ENCODE measurements around the gene TMEM184B. TPM values are rescaled to one million over a fixed set of nuclear protein-coding genes. Genes with fewer than 3 reads are reported as not detected.

Gene TMEM184B
- total and polyA plus RNA-seq, 8 donors: 11.6 to 30.5 (median 18.6) TPM

GRCh38 chr22:38286915-38287669 is 14.3 kb upstream of the TMEM184B start:
- ATAC-seq (no peak), FAIRE-seq (no peak), DNase-seq (no peak)
- Histone ChIP-seq H3K27me3 (no peaks in the 10 kb centered on the region), H3K4me1 (peaks cover 0 to 7% (median 0%) of the 10 kb centered on the region in 3 donors), H3K27ac (no peak overlapping the region), H3K9me3 (no peaks in the 10 kb centered on the region), H3K36me3 (peaks cover 0 to 5% (median under 1%) of the 10 kb centered on the region in 3 donors), H3K4me3 (no peak overlapping the region)
- WGBS, 2 donors: 81 to 83% methylated on average over 11 of the region's 11 CpGs
- no peak for TF ChIP-seq CTCF (IDR thresholded peaks at IDR 0.05)
- intact Hi-C loops (cut with DNase I): no loop called here

GRCh38 chr22:38285018-38285417 is 12.2 kb upstream of the TMEM184B start:
- Histone ChIP-seq H3K4me1 (peaks cover 0 to 7% (median 0%) of the 10 kb centered on the region in 3 donors), H3K27me3 (no peaks in the 10 kb centered on the region), H3K4me3 (no peak overlapping the region), H3K9me3 (no peaks in the 10 kb centered on the region), H3K27ac (no peak overlapping the region), H3K36me3 (no peaks in the 10 kb centered on the region)
- WGBS, 2 donors: 74 to 77% methylated on average over 8 of the region's 8 CpGs
- ATAC-seq (no peak), DNase-seq (no peak), FAIRE-seq (no peak)
- intact Hi-C loops (cut with DNase I): no loop called here
- no peak for TF ChIP-seq CTCF (IDR thresholded peaks at IDR 0.05)

GRCh38 chr22:38284042-38284402 is 11.2 kb upstream of the TMEM184B start:
- peak; percentile 36 to 58 (median 50) for ATAC-seq
- H3K36me3 ChIP-seq: no peaks in the 10 kb centered on the region
- peak overlapping the region; percentile 33 to 64 (median 48) for H3K27ac ChIP-seq
- H3K4me3 ChIP-seq: no peak overlapping the region
- no peak for TF ChIP-seq CTCF (IDR thresholded peaks at IDR 0.05)
- DNase-seq: no peak
- no peaks in the 10 kb centered on the region for H3K27me3 ChIP-seq
- WGBS, 2 donors: 58 to 59% methylated on average over 5 of the region's 5 CpGs
- no peak for FAIRE-seq
- H3K4me1 ChIP-seq: peaks cover 0 to 7% (median 0%) of the 10 kb centered on the region in 3 donors
- intact Hi-C loops (cut with DNase I): no loop called here
- no peaks in the 10 kb centered on the region for H3K9me3 ChIP-seq

- WGBS, 2 donors: 81 to 85% methylated on average over 9 of the region's 9 CpGs
- H3K9me3 ChIP-seq: no peaks in the 10 kb centered on the region
- H3K27ac ChIP-seq: no peak overlapping the region
- no peaks in the 10 kb centered on the region for H3K36me3 ChIP-seq
- H3K4me3 ChIP-seq: no peak overlapping the region
- intact Hi-C loops (cut with DNase I): no loop called here
- DNase-seq (no peak), FAIRE-seq (no peak), ATAC-seq (no peak)
- H3K27me3 ChIP-seq: no peaks in the 10 kb centered on the region
- H3K4me1 ChIP-seq: peaks cover 0 to 7% (median 0%) of the 10 kb centered on the region in 3 donors
- TF ChIP-seq CTCF (IDR thresholded peaks at IDR 0.05): no peak
Measured at GRCh38 chr22:38282397-38282796, 9.6 kb upstream of the TMEM184B start.

GRCh38 chr22:38276166-38276565 is 3.4 kb upstream of the TMEM184B start:
- intact Hi-C loops (cut with DNase I): no loop called here
- FAIRE-seq (no peak), ATAC-seq (no peak), DNase-seq (no peak)
- TF ChIP-seq CTCF (IDR thresholded peaks at IDR 0.05): no peak
- no peak overlapping the region for H3K27ac ChIP-seq
- no peaks in the 10 kb centered on the region for H3K27me3 ChIP-seq
- H3K36me3 ChIP-seq: no peaks in the 10 kb centered on the region
- 66 to 76% methylated on average over 2 of the region's 2 CpGs for WGBS, 2 donors
- no peak overlapping the region for H3K4me3 ChIP-seq
- H3K4me1 ChIP-seq: peaks cover 0 to 6% (median 4%) of the 10 kb centered on the region in 3 donors
- no peaks in the 10 kb centered on the region for H3K9me3 ChIP-seq

All from pancreas (tissue), 10 donors.